ENCODE data around the gene BLM.

DNA sequence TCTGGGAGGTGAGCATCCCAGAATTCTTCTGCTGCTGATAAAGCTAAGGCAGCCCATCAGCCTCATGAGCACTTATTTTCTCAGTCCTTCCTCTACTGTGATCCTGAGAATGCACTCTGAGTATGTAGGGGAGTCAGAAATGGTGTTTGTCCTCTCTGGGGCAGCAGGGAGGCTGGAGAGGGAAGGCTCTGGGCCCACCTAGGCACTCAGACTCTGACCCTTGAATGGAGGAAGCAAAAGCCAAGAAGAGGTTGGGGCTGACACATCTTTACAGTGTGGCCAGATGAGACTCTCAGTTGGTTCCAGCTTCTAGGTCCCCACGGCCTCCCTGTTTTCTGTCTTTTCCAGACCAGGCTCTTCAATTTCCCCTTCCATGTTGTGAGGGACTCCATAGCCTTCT, 36.1 kb upstream of the BLM start:
- TF ChIP-seq, protein P1, sequence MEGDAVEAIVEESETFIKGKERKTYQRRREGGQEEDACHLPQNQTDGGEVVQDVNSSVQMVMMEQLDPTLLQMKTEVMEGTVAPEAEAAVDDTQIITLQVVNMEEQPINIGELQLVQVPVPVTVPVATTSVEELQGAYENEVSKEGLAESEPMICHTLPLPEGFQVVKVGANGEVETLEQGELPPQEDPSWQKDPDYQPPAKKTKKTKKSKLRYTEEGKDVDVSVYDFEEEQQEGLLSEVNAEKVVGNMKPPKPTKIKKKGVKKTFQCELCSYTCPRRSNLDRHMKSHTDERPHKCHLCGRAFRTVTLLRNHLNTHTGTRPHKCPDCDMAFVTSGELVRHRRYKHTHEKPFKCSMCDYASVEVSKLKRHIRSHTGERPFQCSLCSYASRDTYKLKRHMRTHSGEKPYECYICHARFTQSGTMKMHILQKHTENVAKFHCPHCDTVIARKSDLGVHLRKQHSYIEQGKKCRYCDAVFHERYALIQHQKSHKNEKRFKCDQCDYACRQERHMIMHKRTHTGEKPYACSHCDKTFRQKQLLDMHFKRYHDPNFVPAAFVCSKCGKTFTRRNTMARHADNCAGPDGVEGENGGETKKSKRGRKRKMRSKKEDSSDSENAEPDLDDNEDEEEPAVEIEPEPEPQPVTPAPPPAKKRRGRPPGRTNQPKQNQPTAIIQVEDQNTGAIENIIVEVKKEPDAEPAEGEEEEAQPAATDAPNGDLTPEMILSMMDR (IDR thresholded peaks at IDR 0.05) = no peak
- no peak for TF ChIP-seq POLR2A (IDR thresholded peaks at IDR 0.05)
